ENCODE data around the gene GRAMD2B.
"Not testable (repeated sequence)": the region's sequence is repeated elsewhere in the genome, so short reads cannot be mapped to it uniquely, and the experiment has no call there.

Gene GRAMD2B

DNA sequence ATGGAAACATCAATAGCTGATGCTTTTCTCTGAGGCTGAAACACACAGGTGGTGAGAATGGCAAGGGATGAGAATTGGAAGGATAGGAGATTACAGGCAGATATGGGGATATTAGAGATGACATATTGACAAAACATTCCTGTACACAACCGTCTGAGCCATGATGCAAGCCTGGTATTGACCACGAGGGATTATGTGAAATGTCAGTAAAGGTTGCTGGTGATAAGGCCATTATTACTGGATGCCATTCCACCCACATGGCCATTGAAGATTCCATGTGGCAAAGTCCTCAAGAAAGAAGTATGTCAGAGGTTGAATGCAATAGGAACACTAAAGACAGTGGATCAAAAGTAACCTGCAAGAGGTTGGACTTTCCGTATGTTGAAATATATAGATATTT lies 15.7 kb downstream of the GRAMD2B start:
- H3K4me3 ChIP-seq (ENCODE audit: low read depth, low read length): no peak overlapping the region
- TF ChIP-seq, protein P1, sequence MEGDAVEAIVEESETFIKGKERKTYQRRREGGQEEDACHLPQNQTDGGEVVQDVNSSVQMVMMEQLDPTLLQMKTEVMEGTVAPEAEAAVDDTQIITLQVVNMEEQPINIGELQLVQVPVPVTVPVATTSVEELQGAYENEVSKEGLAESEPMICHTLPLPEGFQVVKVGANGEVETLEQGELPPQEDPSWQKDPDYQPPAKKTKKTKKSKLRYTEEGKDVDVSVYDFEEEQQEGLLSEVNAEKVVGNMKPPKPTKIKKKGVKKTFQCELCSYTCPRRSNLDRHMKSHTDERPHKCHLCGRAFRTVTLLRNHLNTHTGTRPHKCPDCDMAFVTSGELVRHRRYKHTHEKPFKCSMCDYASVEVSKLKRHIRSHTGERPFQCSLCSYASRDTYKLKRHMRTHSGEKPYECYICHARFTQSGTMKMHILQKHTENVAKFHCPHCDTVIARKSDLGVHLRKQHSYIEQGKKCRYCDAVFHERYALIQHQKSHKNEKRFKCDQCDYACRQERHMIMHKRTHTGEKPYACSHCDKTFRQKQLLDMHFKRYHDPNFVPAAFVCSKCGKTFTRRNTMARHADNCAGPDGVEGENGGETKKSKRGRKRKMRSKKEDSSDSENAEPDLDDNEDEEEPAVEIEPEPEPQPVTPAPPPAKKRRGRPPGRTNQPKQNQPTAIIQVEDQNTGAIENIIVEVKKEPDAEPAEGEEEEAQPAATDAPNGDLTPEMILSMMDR (IDR thresholded peaks at IDR 0.05; ENCODE audit: borderline replicate concordance, insufficient read depth, low read depth, low read length): no peak

DNA sequence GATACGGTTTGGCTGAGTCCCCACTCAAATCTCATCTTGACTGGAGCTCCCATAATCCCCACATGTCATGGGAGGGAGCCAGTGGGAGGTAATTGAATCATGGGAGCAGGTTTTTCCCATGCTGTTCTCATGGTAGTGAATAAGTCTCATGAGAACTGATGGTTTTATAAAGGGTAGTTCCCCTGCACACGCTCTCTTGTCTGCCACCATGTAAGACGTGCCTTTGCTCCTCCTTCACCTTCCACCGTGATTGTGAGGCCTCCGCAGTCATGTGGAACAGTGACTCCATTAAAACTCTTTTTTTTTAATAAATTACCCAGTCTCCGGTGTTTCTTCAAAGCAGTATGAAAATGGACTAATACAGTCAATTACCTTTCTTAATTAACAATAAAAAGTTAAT lies 16.5 kb downstream of the GRAMD2B start:
- not testable (repeated sequence) for H3K4me3 ChIP-seq (ENCODE audit: low read depth, low read length)

DNA sequence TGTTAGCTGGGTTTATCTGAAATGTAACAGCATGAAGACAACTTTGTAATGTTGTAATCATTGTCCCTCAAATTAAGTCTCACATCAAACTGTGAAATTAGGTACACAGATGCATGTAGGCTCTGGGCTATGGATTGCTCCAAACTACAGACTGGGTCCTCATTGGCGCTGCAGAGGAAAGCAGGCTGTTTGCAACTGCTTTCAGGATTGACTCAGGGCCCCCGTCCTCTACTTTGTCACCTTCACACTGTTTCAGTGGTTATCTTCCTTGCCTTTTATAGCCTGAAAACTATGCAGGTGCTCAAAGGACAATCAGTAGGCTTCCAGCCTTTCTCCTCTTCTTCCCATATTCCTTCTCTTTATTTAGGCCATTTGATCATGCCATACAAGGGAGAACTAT lies 18.0 kb downstream of the GRAMD2B start:
- TF ChIP-seq, protein P1 (IDR thresholded peaks at IDR 0.05; ENCODE audit: borderline replicate concordance, insufficient read depth, low read depth, low read length): no peak
- H3K4me3 ChIP-seq (ENCODE audit: low read depth, low read length): no peak overlapping the region

DNA sequence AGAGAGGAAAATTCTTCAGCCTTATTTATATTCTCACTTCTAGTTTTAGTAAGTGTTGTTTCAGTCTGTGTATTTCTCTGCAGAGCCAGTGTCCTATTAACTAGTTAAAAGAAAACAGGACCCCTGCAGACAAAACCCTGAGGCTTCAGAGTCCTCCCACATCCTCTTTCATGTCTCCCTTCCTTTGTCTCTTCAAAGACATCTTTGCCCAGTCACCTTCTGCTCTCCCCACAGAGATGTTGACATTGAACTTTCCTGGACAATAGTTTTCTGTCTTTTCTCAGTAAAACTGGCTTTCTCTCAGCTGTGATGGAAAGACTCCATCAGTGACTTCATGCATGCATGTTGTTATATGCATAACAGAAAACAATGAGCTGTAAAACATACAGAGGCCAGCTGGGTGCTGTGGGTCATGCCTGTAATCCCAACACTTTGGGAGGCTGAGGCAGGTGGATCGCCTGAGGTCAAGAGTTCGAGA lies 20.2 kb downstream of the GRAMD2B start:
- no peak overlapping the region for H3K4me3 ChIP-seq (ENCODE audit: low read depth, low read length)
- TF ChIP-seq, protein P1 (IDR thresholded peaks at IDR 0.05; ENCODE audit: borderline replicate concordance, insufficient read depth, low read depth, low read length): no peak

DNA sequence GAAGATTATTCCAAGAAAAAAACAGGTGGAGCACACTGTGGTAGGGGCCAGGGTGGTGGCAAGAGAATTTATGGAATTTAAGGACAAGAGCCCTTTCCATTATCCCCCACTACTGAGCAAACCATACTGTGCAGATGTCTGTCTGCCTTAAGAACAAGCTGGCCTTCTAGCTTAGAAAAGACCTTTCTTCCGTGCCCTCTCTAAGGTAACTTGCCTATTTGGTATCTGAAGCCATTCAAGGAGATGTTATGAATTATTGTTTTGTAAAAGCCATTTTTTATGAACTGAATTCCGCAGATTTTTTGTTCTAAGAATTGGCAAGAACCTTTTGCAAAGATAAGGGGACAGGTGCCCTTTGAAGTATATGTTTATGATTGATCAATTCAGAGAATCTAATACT lies 20.9 kb downstream of the GRAMD2B start:
- no peak overlapping the region for H3K4me3 ChIP-seq (ENCODE audit: low read depth, low read length)
- TF ChIP-seq, protein P1 (IDR thresholded peaks at IDR 0.05; ENCODE audit: borderline replicate concordance, insufficient read depth, low read depth, low read length): no peak

DNA sequence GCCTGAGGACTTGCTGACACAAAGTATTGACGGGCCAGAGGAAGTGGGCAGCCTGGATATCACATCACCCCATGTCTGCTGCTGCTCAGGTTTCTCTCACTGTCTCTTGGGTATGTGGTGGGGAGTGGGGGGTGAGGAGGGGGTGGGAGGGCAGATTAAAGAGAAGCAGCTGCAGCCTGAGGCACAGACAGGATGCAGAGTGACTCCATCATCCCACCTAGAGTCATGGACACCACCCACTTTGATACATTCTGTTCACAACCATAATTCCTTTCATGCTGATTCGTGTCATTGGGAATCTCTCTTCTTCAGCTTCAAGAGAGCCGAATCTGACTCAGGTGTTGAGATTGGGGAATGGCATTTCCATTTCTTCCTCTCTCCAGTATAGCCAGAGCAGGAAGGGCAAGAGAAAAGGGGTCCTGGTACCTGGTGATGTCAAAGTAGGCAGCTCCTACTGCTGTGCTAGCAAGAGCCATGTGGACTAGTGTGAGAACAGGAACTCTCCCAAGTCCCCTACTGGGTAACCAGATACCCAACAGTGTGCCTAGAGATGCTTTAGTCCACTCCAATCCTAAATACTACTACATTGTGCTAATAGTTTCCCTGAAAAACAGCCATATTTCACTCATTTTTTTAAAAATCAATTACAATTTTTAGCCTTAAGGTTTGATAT lies 22.4 kb downstream of the GRAMD2B start:
- TF ChIP-seq, protein P1 (IDR thresholded peaks at IDR 0.05; ENCODE audit: borderline replicate concordance, insufficient read depth, low read depth, low read length): no peak
- no peak overlapping the region for H3K4me3 ChIP-seq (ENCODE audit: low read depth, low read length)

DNA sequence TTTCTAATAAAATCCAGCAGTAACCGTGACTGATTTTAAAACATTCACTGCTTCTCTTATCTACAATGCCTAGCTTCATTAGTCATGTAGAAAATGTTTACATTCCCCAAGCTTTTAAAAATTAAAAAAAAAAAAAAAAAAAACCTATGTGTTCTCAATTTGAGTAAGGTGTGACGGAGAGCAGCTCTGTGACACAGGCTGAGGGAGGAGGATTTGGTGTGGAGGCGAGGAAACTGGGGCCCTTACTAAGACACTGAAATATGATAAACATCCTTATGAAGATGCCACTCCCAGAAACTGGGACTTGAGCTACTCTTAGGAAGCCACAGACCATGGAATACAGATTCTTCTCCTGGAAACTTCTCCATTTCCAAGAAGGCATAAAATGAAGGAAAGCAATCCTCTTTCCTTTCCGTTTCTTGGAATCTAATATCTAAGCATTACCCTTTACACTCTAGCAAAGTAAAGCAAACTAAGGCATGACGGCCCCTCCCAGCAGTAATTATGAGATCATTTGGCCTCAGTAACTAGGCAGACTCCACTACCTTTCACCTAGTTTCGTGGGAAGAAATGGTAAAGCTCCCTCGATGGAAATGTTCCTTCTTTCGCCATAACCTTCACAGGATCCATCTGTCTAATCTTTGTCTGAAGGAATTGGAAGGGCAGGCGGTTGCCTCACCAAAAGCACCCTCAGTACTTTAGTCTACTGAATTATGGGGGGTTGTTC lies 23.5 kb downstream of the GRAMD2B start:
- H3K4me3 ChIP-seq (ENCODE audit: low read depth, low read length): no peak overlapping the region
- TF ChIP-seq, protein P1 (IDR thresholded peaks at IDR 0.05; ENCODE audit: borderline replicate concordance, insufficient read depth, low read depth, low read length): no peak

Data from GM12875 (cell line).